Cardiac fibroblast (primary cell): Measurements from ENCODE around the gene DENND2A.
"Not testable (repeated sequence)": the region's sequence is repeated elsewhere in the genome, so short reads cannot be mapped to it uniquely, and the experiment has no call there.

Experiments used
- DNase-seq, 2 donors: peaks; one replicate each; pipeline versions ENCODE4 v3.0.0 to v3.0.0-alpha.2; 2010; ENCODE audit warnings: low read depth in 2 of 2
- H3K4me3 ChIP-seq, 2 donors: replicated peaks in 1 of 2; 1 replicate in 1 of 2; 2 replicates in 1 of 2; pipeline ENCODE4 v1.5.1; 2011; ENCODE audit warnings: low read depth in 2 of 2, low read length in 2 of 2, mild to moderate bottlenecking in 2 of 2, moderate library complexity in 1 of 2
- CTCF ChIP-seq: IDR thresholded peaks from one replicate; pipeline ENCODE4 v1.5.1; 2011; ENCODE audit warnings: low read depth, mild to moderate bottlenecking, low read length, inconsistent platforms

The DENND2A gene

GRCh38 chr7:140668641-140669040 is 28.0 kb upstream of the DENND2A start:
- TF ChIP-seq CTCF, result no peak
- DNase-seq, result no peak
- no peak overlapping the region for H3K4me3 ChIP-seq

GRCh38 chr7:140667476-140667875 is 26.9 kb upstream of the DENND2A start:
- no peak overlapping the region for H3K4me3 ChIP-seq
- no peak for TF ChIP-seq CTCF
- DNase-seq, result no peak

GRCh38 chr7:140662938-140663337 is 22.3 kb upstream of the DENND2A start:
- not testable (repeated sequence) for H3K4me3 ChIP-seq, DNase-seq

- H3K4me3 ChIP-seq, result no peak overlapping the region
- peak in 1 of 2 donors; percentile 32 for DNase-seq
- TF ChIP-seq CTCF, result no peak
These were observed 20.5 kb upstream of the DENND2A start for GRCh38 chr7:140661124-140661523.

GRCh38 chr7:140659856-140660255 is 19.2 kb upstream of the DENND2A start:
- H3K4me3 ChIP-seq, result no peak overlapping the region
- DNase-seq, result no peak
- TF ChIP-seq CTCF, result no peak

- no peak for DNase-seq
- no peak for TF ChIP-seq CTCF
- no peak overlapping the region for H3K4me3 ChIP-seq
These were observed 17.3 kb upstream of the DENND2A start for GRCh38 chr7:140657891-140658290.

- H3K4me3 ChIP-seq, result peak overlapping the region; percentile 8 to 39
- TF ChIP-seq CTCF, result no peak
- peak; percentile 73 to 75 for DNase-seq
These were observed 16.2 kb upstream of the DENND2A start for GRCh38 chr7:140656548-140657515.
